SK-N-SH (cell line): ENCODE data around the gene BRMS1. TPM values are rescaled to one million over a fixed set of nuclear protein-coding genes. Genes with fewer than 3 reads are reported as not detected.

Experiments used
- CTCF ChIA-PET: fragments of 300-600, 350-600 bp; formaldehyde crosslinking; extraction: SDS; loops from one replicate; lab custom pipeline; 2021; lab: Yijun Ruan, JAX
- POLR2A ChIA-PET: fragments of 350-600 bp; sonication (Branson Sonifier 250); formaldehyde crosslinking; extraction: SDS; loops from one replicate; lab custom pipeline; 2020; ENCODE audit warnings: antibody characterized with exemption, inconsistent platforms; lab: Yijun Ruan, JAX
- DNase-seq: peaks from one replicate; pipeline ENCODE4 v3.0.0; 2012
- H2AFZ ChIP-seq: fragments of 200-600 bp; sonication (generic); 2 replicates; pipeline ENCODE4 v1.8.1; 2016; ENCODE audit warnings: antibody characterized with exemption, mild to moderate bottlenecking, low read depth
- H3F3A ChIP-seq: fragments of 200-600 bp; sonication (generic); replicated peaks from 2 replicates; pipeline ENCODE3; 2016; ENCODE audit warnings: antibody characterized with exemption, mild to moderate bottlenecking; ENCODE audit not compliant: insufficient read depth
- H3K27ac ChIP-seq, 2 experiments: fragments of 200-500 bp in 1 of 2; fragments of 200-600 bp in 1 of 2; sonication (Bioruptor generic) in 1 of 2; sonication (generic), shearing (Covaris generic) in 1 of 2; 2 replicates each; pipeline versions ENCODE4 v1.5.1 to v1.6.1; 2014 to 2016; ENCODE audit warnings: low read depth in 2 of 2, inconsistent platforms in 1 of 2, low read length in 1 of 2, mild to moderate bottlenecking in 1 of 2, mixed read lengths in 1 of 2
- H3K27me3 ChIP-seq: fragments of 200-600 bp; sonication (generic), shearing (Covaris generic); 2 replicates; pipeline ENCODE4 v1.6.1; 2016; ENCODE audit warnings: mixed run types; ENCODE audit not compliant: insufficient read depth
- H3K36me3 ChIP-seq, 2 experiments: fragments of 200-500 bp in 1 of 2; fragments of 200-600 bp in 1 of 2; sonication (Bioruptor generic) in 1 of 2; sonication (generic) in 1 of 2; replicated peaks in 1 of 2; 2 replicates each; pipeline versions ENCODE3 to v1.5.1; 2014 to 2016; ENCODE audit warnings: low read length in 1 of 2, mild to moderate bottlenecking in 1 of 2; ENCODE audit not compliant: insufficient read depth in 2 of 2, control insufficient read depth in 1 of 2
- H3K4me1 ChIP-seq, 2 experiments: fragments of 200-500 bp in 1 of 2; fragments of 200-600 bp in 1 of 2; sonication (Bioruptor generic) in 1 of 2; sonication (generic), shearing (Covaris generic) in 1 of 2; 2 replicates each; pipeline versions ENCODE4 v1.5.1 to v1.6.1; 2014 to 2016; ENCODE audit warnings: low read depth in 1 of 2, low read length in 1 of 2, mixed run types in 1 of 2; ENCODE audit not compliant: insufficient read depth in 2 of 2, control insufficient read depth in 1 of 2
- H3K4me2 ChIP-seq: fragments of 200-600 bp; sonication (generic), shearing (Covaris generic); 2 replicates; pipeline ENCODE4 v1.6.1; 2017; ENCODE audit warnings: mixed run types
- H3K4me3 ChIP-seq, 2 experiments: fragments of 200-500 bp in 1 of 2; fragments of 200-600 bp in 1 of 2; sonication (Bioruptor generic) in 1 of 2; sonication (generic), shearing (Covaris generic) in 1 of 2; 2 replicates each; pipeline versions ENCODE4 v1.5.1 to v1.8.1; 2014 to 2016; ENCODE audit warnings: low read depth in 2 of 2, inconsistent platforms in 1 of 2, low read length in 1 of 2, mild to moderate bottlenecking in 1 of 2, mixed read lengths in 1 of 2, moderate library complexity in 1 of 2
- H3K79me2 ChIP-seq: fragments of 200-600 bp; sonication (generic); 2 replicates; pipeline ENCODE4 v1.8.1; 2017; ENCODE audit warnings: mild to moderate bottlenecking; ENCODE audit not compliant: insufficient read depth
- H3K9ac ChIP-seq: fragments of 200-600 bp; sonication (generic); 2 replicates; pipeline ENCODE4 v1.6.1; 2017; ENCODE audit warnings: mixed run types
- H3K9me2 ChIP-seq: fragments of 200-600 bp; sonication (generic); 2 replicates; pipeline ENCODE4 v1.6.1; 2017; ENCODE audit warnings: mixed run types
- H3K9me3 ChIP-seq: fragments of 200-600 bp; sonication (generic); 2 replicates; pipeline ENCODE4 v1.6.1; 2017; ENCODE audit warnings: mixed run types, mild to moderate bottlenecking, moderate library complexity
- H4K20me1 ChIP-seq: fragments of 200-600 bp; sonication (generic); 2 replicates; pipeline ENCODE4 v1.6.1; 2017; ENCODE audit warnings: mild to moderate bottlenecking, mixed run types; ENCODE audit not compliant: insufficient read depth
- CHD2 ChIP-seq: fragments of 150-350 bp; IDR thresholded peaks from 2 replicates; pipeline ENCODE4 v1.6.1; 2018; ENCODE audit warnings: low read length; ENCODE audit not compliant: partially characterized antibody
- EP300 ChIP-seq, 2 experiments: IDR thresholded peaks; 2 replicates each; pipeline versions ENCODE4 v1.4.0 to v1.6.1; 2012; ENCODE audit warnings: borderline replicate concordance in 1 of 2, low read depth in 1 of 2, low read length in 1 of 2
- FOSL2 ChIP-seq: IDR thresholded peaks from 2 replicates; pipeline ENCODE4 v1.4.0; 2012; ENCODE audit warnings: low read depth, mild to moderate bottlenecking, moderate library complexity, borderline replicate concordance
- MAX ChIP-seq: IDR thresholded peaks from 2 replicates; pipeline ENCODE4 v1.4.0; 2012; ENCODE audit warnings: low read depth
- NFIC ChIP-seq: IDR thresholded peaks from 2 replicates; pipeline ENCODE4 v1.4.0; 2012; ENCODE audit warnings: borderline replicate concordance
- RCOR1 ChIP-seq: fragments of 150-350 bp; IDR thresholded peaks from 2 replicates; pipeline ENCODE4 v1.6.1; 2017; ENCODE audit warnings: antibody characterized with exemption, low read length
- TAF1 ChIP-seq: IDR thresholded peaks from 2 replicates; pipeline ENCODE4 v1.6.1; 2012; ENCODE audit warnings: low read depth, mild to moderate bottlenecking, low read length, moderate library complexity, borderline replicate concordance
- TCF12 ChIP-seq: IDR thresholded peaks from 2 replicates; pipeline ENCODE4 v1.4.0; 2012
- TEAD4 ChIP-seq: IDR thresholded peaks from 2 replicates; pipeline ENCODE4 v1.4.0; 2012; ENCODE audit warnings: mild to moderate bottlenecking, borderline replicate concordance; ENCODE audit not compliant: insufficient read depth
- USF1 ChIP-seq: IDR thresholded peaks from 2 replicates; pipeline ENCODE4 v1.4.0; 2012; ENCODE audit warnings: low read depth, borderline replicate concordance
- WGBS: methylation state at CpG from one replicate; pipeline ENCODE4 v1.1.6; 2017; ENCODE audit warnings: low lambda C conversion rate; 5-methylcytosine and 5-hydroxymethylcytosine counted together
- polyA plus RNA-seq, 3 experiments: library from polyadenylated mRNA; depleted of rRNA; stranded (reverse); fragments of >200 nt; gene quantifications; 2 replicates each; pipeline ENCODE4 v1.2.3, GENCODE V29; 2012
- TF ChIP-seq, protein P1 (sequence below): fragments of 200-600 bp; sonication (generic); IDR thresholded peaks from 2 replicates; pipeline ENCODE4 v1.6.1; 2017; ENCODE audit warnings: antibody characterized with exemption, mild to moderate bottlenecking, moderate library complexity
- TF ChIP-seq, protein P2 (sequence below): IDR thresholded peaks from 2 replicates; pipeline ENCODE4; 2012
- TF ChIP-seq, protein P3 (sequence below): IDR thresholded peaks from 2 replicates; pipeline ENCODE4 v1.6.1; 2012; ENCODE audit warnings: mild to moderate bottlenecking, low read depth, low read length, moderate library complexity

The BRMS1 gene
- polyA plus RNA-seq, 1 of the 3 experiments (the other 2 are of a cell fraction) = 70.0 TPM

- H3K9ac ChIP-seq = peak overlapping the region; percentile 62
- H3K4me3 ChIP-seq = no peak overlapping the region
- WGBS = 73% methylated on average over 9 of the region's 10 CpGs
- H3K79me2 ChIP-seq = no peaks in the 10 kb centered on the region
- H3K9me3 ChIP-seq = no peaks in the 10 kb centered on the region
- H3K4me1 ChIP-seq = peaks cover 28 to 36% of the 10 kb centered on the region in 2 experiments; a peak in 3 of 4 replicates
- H3K9me2 ChIP-seq = no peaks in the 10 kb centered on the region
- H2AFZ ChIP-seq = no peak overlapping the region
- no peaks in the 10 kb centered on the region for H3K27me3 ChIP-seq
- H3F3A ChIP-seq = peaks cover 9% of the 10 kb centered on the region
- POLR2A ChIA-PET = interaction anchor here (1.3 to 1.8 kb wide), 2 partner anchors 10 to 15 kb away, joined by 10 to 17 read pairs; partner anchors contain the start of gene CD248
- H4K20me1 ChIP-seq = no peaks in the 10 kb centered on the region
- TF ChIP-seq, protein P1, sequence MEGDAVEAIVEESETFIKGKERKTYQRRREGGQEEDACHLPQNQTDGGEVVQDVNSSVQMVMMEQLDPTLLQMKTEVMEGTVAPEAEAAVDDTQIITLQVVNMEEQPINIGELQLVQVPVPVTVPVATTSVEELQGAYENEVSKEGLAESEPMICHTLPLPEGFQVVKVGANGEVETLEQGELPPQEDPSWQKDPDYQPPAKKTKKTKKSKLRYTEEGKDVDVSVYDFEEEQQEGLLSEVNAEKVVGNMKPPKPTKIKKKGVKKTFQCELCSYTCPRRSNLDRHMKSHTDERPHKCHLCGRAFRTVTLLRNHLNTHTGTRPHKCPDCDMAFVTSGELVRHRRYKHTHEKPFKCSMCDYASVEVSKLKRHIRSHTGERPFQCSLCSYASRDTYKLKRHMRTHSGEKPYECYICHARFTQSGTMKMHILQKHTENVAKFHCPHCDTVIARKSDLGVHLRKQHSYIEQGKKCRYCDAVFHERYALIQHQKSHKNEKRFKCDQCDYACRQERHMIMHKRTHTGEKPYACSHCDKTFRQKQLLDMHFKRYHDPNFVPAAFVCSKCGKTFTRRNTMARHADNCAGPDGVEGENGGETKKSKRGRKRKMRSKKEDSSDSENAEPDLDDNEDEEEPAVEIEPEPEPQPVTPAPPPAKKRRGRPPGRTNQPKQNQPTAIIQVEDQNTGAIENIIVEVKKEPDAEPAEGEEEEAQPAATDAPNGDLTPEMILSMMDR = 0 out of 2 replicates have a peak, but pooled peaks have one; percentile 6
- TF ChIP-seq TAF1 (no peak), TCF12 (peak; percentile 25; the same call in 1 of the 2 replicates), FOSL2 (peak; percentile 57; the same call in 1 of the 2 replicates), EP300 (IDR thresholded peaks at IDR 0.05; ENCODE audit: borderline replicate concordance in 1 of 2, low read depth in 1 of 2, low read length in 1 of 2) (peak in 1 of 2 experiments; percentile 26; a peak in 1 of 4 replicates), RCOR1 (no peak), TEAD4 (0 out of 2 replicates have a peak, but pooled peaks have one; percentile 46)
- TF ChIP-seq, all 33 proteins: peak for 5
- Histone ChIP-seq H3K36me3 (peaks cover 0 to 6% of the 10 kb centered on the region in 2 experiments), H3K27ac (peak overlapping the region; percentile 73 to 80), H3K4me2 (peak overlapping the region; percentile 66)
- CTCF ChIA-PET = interaction anchor here (0.7 to 1.8 kb wide), 9 partner anchors 9 to 61 kb away, joined by 3 to 46 read pairs (median 4); partner anchors contain the start of genes CD248 and RIN1
- DNase-seq = peak; percentile 33
Observed at GRCh38 chr11:66327171-66328030, 17.5 kb downstream of the BRMS1 start.

- 42% methylated on average over 9 of the region's 21 CpGs for WGBS
- Histone ChIP-seq H3K36me3 (no peaks in the 10 kb centered on the region), H3K4me1 (peaks cover 28 to 36% of the 10 kb centered on the region in 2 experiments; a peak in 3 of 4 replicates), H3K9me3 (no peaks in the 10 kb centered on the region), H3K79me2 (no peaks in the 10 kb centered on the region), H3K27me3 (no peaks in the 10 kb centered on the region), H3K27ac (peak overlapping the region; percentile 73 to 80), H2AFZ (peak overlapping the region; percentile 46; the same call in 1 of the 2 replicates), H4K20me1 (no peaks in the 10 kb centered on the region), H3K4me2 (peak overlapping the region; percentile 66), H3K4me3 (no peak overlapping the region), H3K9ac (peak overlapping the region; percentile 62; the same call in 1 of the 2 replicates), H3F3A (peaks cover 9% of the 10 kb centered on the region), H3K9me2 (no peaks in the 10 kb centered on the region)
- POLR2A ChIA-PET = interaction anchor here (1.3 to 1.8 kb wide), 2 partner anchors 9 to 14 kb away, joined by 10 to 17 read pairs; partner anchors contain the start of gene CD248
- DNase-seq = peak; percentile 79
- CTCF ChIA-PET = interaction anchor here (0.7 to 1.8 kb wide), 10 partner anchors 9 to 62 kb away, joined by 3 to 46 read pairs (median 4); partner anchors contain the start of genes CD248 and RIN1
- TF ChIP-seq TCF12 = peak; percentile 54
- TF ChIP-seq NFIC = peak; percentile 73
- no peak for TF ChIP-seq EP300 (IDR thresholded peaks at IDR 0.05; ENCODE audit: borderline replicate concordance in 1 of 2, low read depth in 1 of 2, low read length in 1 of 2)
- TF ChIP-seq, protein P2, sequence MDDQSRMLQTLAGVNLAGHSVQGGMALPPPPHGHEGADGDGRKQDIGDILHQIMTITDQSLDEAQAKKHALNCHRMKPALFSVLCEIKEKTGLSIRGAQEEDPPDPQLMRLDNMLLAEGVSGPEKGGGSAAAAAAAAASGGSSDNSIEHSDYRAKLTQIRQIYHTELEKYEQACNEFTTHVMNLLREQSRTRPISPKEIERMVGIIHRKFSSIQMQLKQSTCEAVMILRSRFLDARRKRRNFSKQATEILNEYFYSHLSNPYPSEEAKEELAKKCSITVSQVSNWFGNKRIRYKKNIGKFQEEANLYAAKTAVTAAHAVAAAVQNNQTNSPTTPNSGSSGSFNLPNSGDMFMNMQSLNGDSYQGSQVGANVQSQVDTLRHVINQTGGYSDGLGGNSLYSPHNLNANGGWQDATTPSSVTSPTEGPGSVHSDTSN = no peak
- no peak for TF ChIP-seq USF1
- TF ChIP-seq, protein P3, sequence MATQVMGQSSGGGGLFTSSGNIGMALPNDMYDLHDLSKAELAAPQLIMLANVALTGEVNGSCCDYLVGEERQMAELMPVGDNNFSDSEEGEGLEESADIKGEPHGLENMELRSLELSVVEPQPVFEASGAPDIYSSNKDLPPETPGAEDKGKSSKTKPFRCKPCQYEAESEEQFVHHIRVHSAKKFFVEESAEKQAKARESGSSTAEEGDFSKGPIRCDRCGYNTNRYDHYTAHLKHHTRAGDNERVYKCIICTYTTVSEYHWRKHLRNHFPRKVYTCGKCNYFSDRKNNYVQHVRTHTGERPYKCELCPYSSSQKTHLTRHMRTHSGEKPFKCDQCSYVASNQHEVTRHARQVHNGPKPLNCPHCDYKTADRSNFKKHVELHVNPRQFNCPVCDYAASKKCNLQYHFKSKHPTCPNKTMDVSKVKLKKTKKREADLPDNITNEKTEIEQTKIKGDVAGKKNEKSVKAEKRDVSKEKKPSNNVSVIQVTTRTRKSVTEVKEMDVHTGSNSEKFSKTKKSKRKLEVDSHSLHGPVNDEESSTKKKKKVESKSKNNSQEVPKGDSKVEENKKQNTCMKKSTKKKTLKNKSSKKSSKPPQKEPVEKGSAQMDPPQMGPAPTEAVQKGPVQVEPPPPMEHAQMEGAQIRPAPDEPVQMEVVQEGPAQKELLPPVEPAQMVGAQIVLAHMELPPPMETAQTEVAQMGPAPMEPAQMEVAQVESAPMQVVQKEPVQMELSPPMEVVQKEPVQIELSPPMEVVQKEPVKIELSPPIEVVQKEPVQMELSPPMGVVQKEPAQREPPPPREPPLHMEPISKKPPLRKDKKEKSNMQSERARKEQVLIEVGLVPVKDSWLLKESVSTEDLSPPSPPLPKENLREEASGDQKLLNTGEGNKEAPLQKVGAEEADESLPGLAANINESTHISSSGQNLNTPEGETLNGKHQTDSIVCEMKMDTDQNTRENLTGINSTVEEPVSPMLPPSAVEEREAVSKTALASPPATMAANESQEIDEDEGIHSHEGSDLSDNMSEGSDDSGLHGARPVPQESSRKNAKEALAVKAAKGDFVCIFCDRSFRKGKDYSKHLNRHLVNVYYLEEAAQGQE = no peak
- 0 out of 2 replicates have a peak, but pooled peaks have one; percentile 16 for TF ChIP-seq MAX
- peak; percentile 50 for TF ChIP-seq CHD2
Observed at GRCh38 chr11:66326261-66327111, 18.4 kb downstream of the BRMS1 start.
